SK-N-SH (cell line): ENCODE data around the gene KCNC4. TPM values are rescaled to one million over a fixed set of nuclear protein-coding genes. Genes with fewer than 3 reads are reported as not detected.

Experiments
- CTCF ChIA-PET: fragments of 300-600, 350-600 bp; formaldehyde crosslinking; extraction: SDS; loops from one replicate; lab custom pipeline; 2021; lab: Yijun Ruan, JAX
- POLR2A ChIA-PET: fragments of 350-600 bp; sonication (Branson Sonifier 250); formaldehyde crosslinking; extraction: SDS; loops from one replicate; lab custom pipeline; 2020; ENCODE audit warnings: antibody characterized with exemption, inconsistent platforms; lab: Yijun Ruan, JAX
- DNase-seq: peaks from one replicate; pipeline ENCODE4 v3.0.0; 2012
- H2AFZ ChIP-seq: fragments of 200-600 bp; sonication (generic); 2 replicates; pipeline ENCODE4 v1.8.1; 2016; ENCODE audit warnings: antibody characterized with exemption, mild to moderate bottlenecking, low read depth
- H3F3A ChIP-seq: fragments of 200-600 bp; sonication (generic); replicated peaks from 2 replicates; pipeline ENCODE3; 2016; ENCODE audit warnings: antibody characterized with exemption, mild to moderate bottlenecking; ENCODE audit not compliant: insufficient read depth
- H3K27ac ChIP-seq, 2 experiments: fragments of 200-500 bp in 1 of 2; fragments of 200-600 bp in 1 of 2; sonication (Bioruptor generic) in 1 of 2; sonication (generic), shearing (Covaris generic) in 1 of 2; 2 replicates each; pipeline versions ENCODE4 v1.5.1 to v1.6.1; 2014 to 2016; ENCODE audit warnings: low read depth in 2 of 2, inconsistent platforms in 1 of 2, low read length in 1 of 2, mild to moderate bottlenecking in 1 of 2, mixed read lengths in 1 of 2
- H3K27me3 ChIP-seq: fragments of 200-600 bp; sonication (generic), shearing (Covaris generic); 2 replicates; pipeline ENCODE4 v1.6.1; 2016; ENCODE audit warnings: mixed run types; ENCODE audit not compliant: insufficient read depth
- H3K36me3 ChIP-seq, 2 experiments: fragments of 200-500 bp in 1 of 2; fragments of 200-600 bp in 1 of 2; sonication (Bioruptor generic) in 1 of 2; sonication (generic) in 1 of 2; replicated peaks in 1 of 2; 2 replicates each; pipeline versions ENCODE3 to v1.5.1; 2014 to 2016; ENCODE audit warnings: low read length in 1 of 2, mild to moderate bottlenecking in 1 of 2; ENCODE audit not compliant: insufficient read depth in 2 of 2, control insufficient read depth in 1 of 2
- H3K4me1 ChIP-seq, 2 experiments: fragments of 200-500 bp in 1 of 2; fragments of 200-600 bp in 1 of 2; sonication (Bioruptor generic) in 1 of 2; sonication (generic), shearing (Covaris generic) in 1 of 2; 2 replicates each; pipeline versions ENCODE4 v1.5.1 to v1.6.1; 2014 to 2016; ENCODE audit warnings: low read depth in 1 of 2, low read length in 1 of 2, mixed run types in 1 of 2; ENCODE audit not compliant: insufficient read depth in 2 of 2, control insufficient read depth in 1 of 2
- H3K4me2 ChIP-seq: fragments of 200-600 bp; sonication (generic), shearing (Covaris generic); 2 replicates; pipeline ENCODE4 v1.6.1; 2017; ENCODE audit warnings: mixed run types
- H3K4me3 ChIP-seq, 2 experiments: fragments of 200-500 bp in 1 of 2; fragments of 200-600 bp in 1 of 2; sonication (Bioruptor generic) in 1 of 2; sonication (generic), shearing (Covaris generic) in 1 of 2; 2 replicates each; pipeline versions ENCODE4 v1.5.1 to v1.8.1; 2014 to 2016; ENCODE audit warnings: low read depth in 2 of 2, inconsistent platforms in 1 of 2, low read length in 1 of 2, mild to moderate bottlenecking in 1 of 2, mixed read lengths in 1 of 2, moderate library complexity in 1 of 2
- H3K79me2 ChIP-seq: fragments of 200-600 bp; sonication (generic); 2 replicates; pipeline ENCODE4 v1.8.1; 2017; ENCODE audit warnings: mild to moderate bottlenecking; ENCODE audit not compliant: insufficient read depth
- H3K9ac ChIP-seq: fragments of 200-600 bp; sonication (generic); 2 replicates; pipeline ENCODE4 v1.6.1; 2017; ENCODE audit warnings: mixed run types
- H3K9me2 ChIP-seq: fragments of 200-600 bp; sonication (generic); 2 replicates; pipeline ENCODE4 v1.6.1; 2017; ENCODE audit warnings: mixed run types
- H3K9me3 ChIP-seq: fragments of 200-600 bp; sonication (generic); 2 replicates; pipeline ENCODE4 v1.6.1; 2017; ENCODE audit warnings: mixed run types, mild to moderate bottlenecking, moderate library complexity
- H4K20me1 ChIP-seq: fragments of 200-600 bp; sonication (generic); 2 replicates; pipeline ENCODE4 v1.6.1; 2017; ENCODE audit warnings: mild to moderate bottlenecking, mixed run types; ENCODE audit not compliant: insufficient read depth
- ELF1 ChIP-seq: IDR thresholded peaks from 2 replicates; pipeline ENCODE4 v1.4.0; 2012
- EP300 ChIP-seq, 2 experiments: IDR thresholded peaks; 2 replicates each; pipeline versions ENCODE4 v1.4.0 to v1.6.1; 2012; ENCODE audit warnings: borderline replicate concordance in 1 of 2, low read depth in 1 of 2, low read length in 1 of 2
- FOSL2 ChIP-seq: IDR thresholded peaks from 2 replicates; pipeline ENCODE4 v1.4.0; 2012; ENCODE audit warnings: low read depth, mild to moderate bottlenecking, moderate library complexity, borderline replicate concordance
- FOXM1 ChIP-seq: IDR thresholded peaks from 2 replicates; pipeline ENCODE4 v1.4.0; 2012; ENCODE audit warnings: low read depth, mild to moderate bottlenecking
- GABPA ChIP-seq: IDR thresholded peaks from 2 replicates; pipeline ENCODE4 v1.4.0; 2012; ENCODE audit warnings: low read depth, mild to moderate bottlenecking
- IRF3 ChIP-seq: fragments of 150-350 bp; IDR thresholded peaks from 2 replicates; pipeline ENCODE4 v1.6.1; 2016; ENCODE audit warnings: mild to moderate bottlenecking, low read depth, low read length
- MXI1 ChIP-seq: IDR thresholded peaks from 2 replicates; pipeline ENCODE4 v1.6.1; 2012; ENCODE audit warnings: mild to moderate bottlenecking, low read depth, low read length, improper control_type of control experiment
- NFIC ChIP-seq: IDR thresholded peaks from 2 replicates; pipeline ENCODE4 v1.4.0; 2012; ENCODE audit warnings: borderline replicate concordance
- RFX5 ChIP-seq: IDR thresholded peaks from 2 replicates; pipeline ENCODE4 v1.6.1; 2012; ENCODE audit warnings: mild to moderate bottlenecking, improper control_type of control experiment, low read length
- RXRA ChIP-seq: IDR thresholded peaks from 2 replicates; pipeline ENCODE4 v1.4.0; 2012; ENCODE audit warnings: low read depth, mild to moderate bottlenecking, borderline replicate concordance
- TAF1 ChIP-seq: IDR thresholded peaks from 2 replicates; pipeline ENCODE4 v1.6.1; 2012; ENCODE audit warnings: low read depth, mild to moderate bottlenecking, low read length, moderate library complexity, borderline replicate concordance
- TEAD4 ChIP-seq: IDR thresholded peaks from 2 replicates; pipeline ENCODE4 v1.4.0; 2012; ENCODE audit warnings: mild to moderate bottlenecking, borderline replicate concordance; ENCODE audit not compliant: insufficient read depth
- YY1 ChIP-seq: IDR thresholded peaks from 2 replicates; pipeline ENCODE4 v1.4.0; 2012; ENCODE audit warnings: low read depth, mild to moderate bottlenecking
- ZBTB33 ChIP-seq: IDR thresholded peaks from 2 replicates; pipeline ENCODE4 v1.4.0; 2012; ENCODE audit warnings: low read depth, borderline replicate concordance
- WGBS: methylation state at CpG from one replicate; pipeline ENCODE4 v1.1.6; 2017; ENCODE audit warnings: low lambda C conversion rate; 5-methylcytosine and 5-hydroxymethylcytosine counted together
- polyA plus RNA-seq, 3 experiments: library from polyadenylated mRNA; depleted of rRNA; stranded (reverse); fragments of >200 nt; gene quantifications; 2 replicates each; pipeline ENCODE4 v1.2.3, GENCODE V29; 2012
- TF ChIP-seq, protein P1 (sequence below): IDR thresholded peaks from 2 replicates; pipeline ENCODE4 v1.6.1; 2012; ENCODE audit warnings: mild to moderate bottlenecking, low read depth, low read length, moderate library complexity
- TF ChIP-seq, protein P2 (sequence below): IDR thresholded peaks from 2 replicates; pipeline ENCODE4 v1.4.0; 2012; ENCODE audit warnings: low read depth, borderline replicate concordance

KCNC4 gene
- polyA plus RNA-seq, 1 of the 3 experiments (the other 2 are of a cell fraction): 0.51 TPM

- H3K27ac ChIP-seq: no peak overlapping the region
- TF ChIP-seq, protein P1, sequence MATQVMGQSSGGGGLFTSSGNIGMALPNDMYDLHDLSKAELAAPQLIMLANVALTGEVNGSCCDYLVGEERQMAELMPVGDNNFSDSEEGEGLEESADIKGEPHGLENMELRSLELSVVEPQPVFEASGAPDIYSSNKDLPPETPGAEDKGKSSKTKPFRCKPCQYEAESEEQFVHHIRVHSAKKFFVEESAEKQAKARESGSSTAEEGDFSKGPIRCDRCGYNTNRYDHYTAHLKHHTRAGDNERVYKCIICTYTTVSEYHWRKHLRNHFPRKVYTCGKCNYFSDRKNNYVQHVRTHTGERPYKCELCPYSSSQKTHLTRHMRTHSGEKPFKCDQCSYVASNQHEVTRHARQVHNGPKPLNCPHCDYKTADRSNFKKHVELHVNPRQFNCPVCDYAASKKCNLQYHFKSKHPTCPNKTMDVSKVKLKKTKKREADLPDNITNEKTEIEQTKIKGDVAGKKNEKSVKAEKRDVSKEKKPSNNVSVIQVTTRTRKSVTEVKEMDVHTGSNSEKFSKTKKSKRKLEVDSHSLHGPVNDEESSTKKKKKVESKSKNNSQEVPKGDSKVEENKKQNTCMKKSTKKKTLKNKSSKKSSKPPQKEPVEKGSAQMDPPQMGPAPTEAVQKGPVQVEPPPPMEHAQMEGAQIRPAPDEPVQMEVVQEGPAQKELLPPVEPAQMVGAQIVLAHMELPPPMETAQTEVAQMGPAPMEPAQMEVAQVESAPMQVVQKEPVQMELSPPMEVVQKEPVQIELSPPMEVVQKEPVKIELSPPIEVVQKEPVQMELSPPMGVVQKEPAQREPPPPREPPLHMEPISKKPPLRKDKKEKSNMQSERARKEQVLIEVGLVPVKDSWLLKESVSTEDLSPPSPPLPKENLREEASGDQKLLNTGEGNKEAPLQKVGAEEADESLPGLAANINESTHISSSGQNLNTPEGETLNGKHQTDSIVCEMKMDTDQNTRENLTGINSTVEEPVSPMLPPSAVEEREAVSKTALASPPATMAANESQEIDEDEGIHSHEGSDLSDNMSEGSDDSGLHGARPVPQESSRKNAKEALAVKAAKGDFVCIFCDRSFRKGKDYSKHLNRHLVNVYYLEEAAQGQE: no peak
- no peak for TF ChIP-seq ELF1
- TF ChIP-seq GABPA: no peak
- TF ChIP-seq RXRA: no peak
- no peak for TF ChIP-seq EP300 (IDR thresholded peaks at IDR 0.05; ENCODE audit: borderline replicate concordance in 1 of 2, low read depth in 1 of 2, low read length in 1 of 2)
- no peak for TF ChIP-seq ZBTB33
- TF ChIP-seq MXI1: no peak
- TF ChIP-seq TAF1: no peak
- no peak for TF ChIP-seq RFX5
- no peak for TF ChIP-seq FOXM1
- TF ChIP-seq NFIC: no peak
- no peak for TF ChIP-seq IRF3
- TF ChIP-seq YY1: no peak
- TF ChIP-seq, protein P2, sequence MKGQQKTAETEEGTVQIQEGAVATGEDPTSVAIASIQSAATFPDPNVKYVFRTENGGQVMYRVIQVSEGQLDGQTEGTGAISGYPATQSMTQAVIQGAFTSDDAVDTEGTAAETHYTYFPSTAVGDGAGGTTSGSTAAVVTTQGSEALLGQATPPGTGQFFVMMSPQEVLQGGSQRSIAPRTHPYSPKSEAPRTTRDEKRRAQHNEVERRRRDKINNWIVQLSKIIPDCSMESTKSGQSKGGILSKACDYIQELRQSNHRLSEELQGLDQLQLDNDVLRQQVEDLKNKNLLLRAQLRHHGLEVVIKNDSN: no peak
- no peak for TF ChIP-seq FOSL2
- no peak for TF ChIP-seq TEAD4
- WGBS: 81% methylated on average over 7 of the region's 8 CpGs
- H3K9ac ChIP-seq: no peak overlapping the region
- ChIA-PET POLR2A (no interaction called here), CTCF (interaction anchor here (1.0 to 3.0 kb wide), 3 partner anchors 17 to 88 kb away, joined by 4 to 12 read pairs (median 11); no protein-coding TSS in a partner anchor)
- H3K9me2 ChIP-seq: no peaks in the 10 kb centered on the region
- H4K20me1 ChIP-seq: no peaks in the 10 kb centered on the region
- peaks cover 0 to 8% of the 10 kb centered on the region in 2 experiments; a peak in 1 of 4 replicates for H3K4me1 ChIP-seq
- no peak overlapping the region for H3K4me2 ChIP-seq
- H3K27me3 ChIP-seq: no peaks in the 10 kb centered on the region
- H3F3A ChIP-seq: no peaks in the 10 kb centered on the region
- DNase-seq: no peak
- H3K36me3 ChIP-seq: no peaks in the 10 kb centered on the region
- no peak overlapping the region for H2AFZ ChIP-seq
- H3K79me2 ChIP-seq: no peaks in the 10 kb centered on the region
- no peak overlapping the region for H3K4me3 ChIP-seq
- no peaks in the 10 kb centered on the region for H3K9me3 ChIP-seq
Measured at GRCh38 chr1:110224240-110224995, 14.3 kb downstream of the KCNC4 start.
